Tibial nerve (tissue), 3 donors: ENCODE measurements around the gene NOL11.

Source experiments
- POLR2A ChIP-seq, 2 donors: fragments of 450-650 bp; IDR thresholded peaks; one replicate each; pipeline ENCODE4 v1.6.1; 2017; ENCODE audit warnings: antibody characterized with exemption in 2 of 2, mild to moderate bottlenecking in 2 of 2, moderate library complexity in 2 of 2
- TF ChIP-seq, protein P1 (sequence below), 5 experiments: fragments of 200-600 bp in 3 of 5; fragments of 450-650 bp in 2 of 5; sonication (generic) in 3 of 5; IDR thresholded peaks; one replicate each; pipeline ENCODE4 v1.5.1; 2016 to 2019; ENCODE audit warnings: antibody characterized with exemption in 5 of 5, mild to moderate bottlenecking in 3 of 5, moderate library complexity in 2 of 5

GRCh38 chr17:67700725-67701119, 17.0 kb upstream of the NOL11 start:
- TF ChIP-seq, protein P1, sequence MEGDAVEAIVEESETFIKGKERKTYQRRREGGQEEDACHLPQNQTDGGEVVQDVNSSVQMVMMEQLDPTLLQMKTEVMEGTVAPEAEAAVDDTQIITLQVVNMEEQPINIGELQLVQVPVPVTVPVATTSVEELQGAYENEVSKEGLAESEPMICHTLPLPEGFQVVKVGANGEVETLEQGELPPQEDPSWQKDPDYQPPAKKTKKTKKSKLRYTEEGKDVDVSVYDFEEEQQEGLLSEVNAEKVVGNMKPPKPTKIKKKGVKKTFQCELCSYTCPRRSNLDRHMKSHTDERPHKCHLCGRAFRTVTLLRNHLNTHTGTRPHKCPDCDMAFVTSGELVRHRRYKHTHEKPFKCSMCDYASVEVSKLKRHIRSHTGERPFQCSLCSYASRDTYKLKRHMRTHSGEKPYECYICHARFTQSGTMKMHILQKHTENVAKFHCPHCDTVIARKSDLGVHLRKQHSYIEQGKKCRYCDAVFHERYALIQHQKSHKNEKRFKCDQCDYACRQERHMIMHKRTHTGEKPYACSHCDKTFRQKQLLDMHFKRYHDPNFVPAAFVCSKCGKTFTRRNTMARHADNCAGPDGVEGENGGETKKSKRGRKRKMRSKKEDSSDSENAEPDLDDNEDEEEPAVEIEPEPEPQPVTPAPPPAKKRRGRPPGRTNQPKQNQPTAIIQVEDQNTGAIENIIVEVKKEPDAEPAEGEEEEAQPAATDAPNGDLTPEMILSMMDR (IDR thresholded peaks at IDR 0.05), result no peak
- TF ChIP-seq POLR2A (IDR thresholded peaks at IDR 0.05), result no peak
